Peyer's patch (tissue), 4 donors: ENCODE measurements around the gene CD28. TPM values are rescaled to one million over a fixed set of nuclear protein-coding genes. Genes with fewer than 3 reads are reported as not detected.

Experiments
- DNase-seq, 3 donors: peaks; one replicate each; pipeline ENCODE4 v3.0.0-alpha.2; 2017 to 2019
- H3K27ac ChIP-seq, 4 donors: fragments of 200-600 bp; sonication (generic); one replicate each; pipeline ENCODE4 v1.5.1; 2016 to 2019
- H3K27me3 ChIP-seq, 2 donors: fragments of 200-600 bp; sonication (generic); one replicate each; pipeline ENCODE4 v1.5.1; 2019
- H3K36me3 ChIP-seq, 3 donors: fragments of 200-600 bp; sonication (generic); one replicate each; pipeline ENCODE4 v1.5.1; 2016 to 2019
- H3K4me1 ChIP-seq, 4 donors: fragments of 200-600 bp; sonication (generic); one replicate each; pipeline ENCODE4 v1.5.1; 2016 to 2019
- H3K4me3 ChIP-seq, 4 donors: fragments of 200-600 bp; sonication (generic); 1 replicate in 3 of 4; 2 replicates in 1 of 4; pipeline ENCODE4 v1.5.1; 2016 to 2019; ENCODE audit warnings: mild to moderate bottlenecking in 1 of 4
- H3K9me3 ChIP-seq, 4 donors: fragments of 200-600 bp; sonication (generic); one replicate each; pipeline ENCODE4 v1.5.1; 2016 to 2019; ENCODE audit warnings: mild to moderate bottlenecking in 1 of 4
- POLR2A ChIP-seq, 2 donors: fragments of 450-650 bp; IDR thresholded peaks; one replicate each; pipeline ENCODE4 v1.5.1; 2017; ENCODE audit warnings: antibody characterized with exemption in 2 of 2, mild to moderate bottlenecking in 2 of 2, moderate library complexity in 2 of 2
- total RNA-seq, 4 donors: library from RNA; depleted of rRNA; stranded (reverse); fragments of >200 nt; gene quantifications; one replicate each; pipeline ENCODE4 v1.1.0, GENCODE V29; 2016
- TF ChIP-seq, protein P1 (sequence below), 6 experiments: fragments of 450-650 bp in 4 of 6; fragments of 200-600 bp in 2 of 6; sonication (generic) in 1 of 6; IDR thresholded peaks; one replicate each; pipeline ENCODE4 v1.5.1; 2017 to 2019; ENCODE audit warnings: antibody characterized with exemption in 6 of 6, mild to moderate bottlenecking in 3 of 6, moderate library complexity in 1 of 6

The CD28 gene
- total RNA-seq, 4 donors from 2014 or later = 0.53 to 5.0 (median 0.76) TPM

- H3K4me1 ChIP-seq = no peaks in the 10 kb centered on the region
- H3K4me3 ChIP-seq = no peak overlapping the region
- TF ChIP-seq, protein P1, sequence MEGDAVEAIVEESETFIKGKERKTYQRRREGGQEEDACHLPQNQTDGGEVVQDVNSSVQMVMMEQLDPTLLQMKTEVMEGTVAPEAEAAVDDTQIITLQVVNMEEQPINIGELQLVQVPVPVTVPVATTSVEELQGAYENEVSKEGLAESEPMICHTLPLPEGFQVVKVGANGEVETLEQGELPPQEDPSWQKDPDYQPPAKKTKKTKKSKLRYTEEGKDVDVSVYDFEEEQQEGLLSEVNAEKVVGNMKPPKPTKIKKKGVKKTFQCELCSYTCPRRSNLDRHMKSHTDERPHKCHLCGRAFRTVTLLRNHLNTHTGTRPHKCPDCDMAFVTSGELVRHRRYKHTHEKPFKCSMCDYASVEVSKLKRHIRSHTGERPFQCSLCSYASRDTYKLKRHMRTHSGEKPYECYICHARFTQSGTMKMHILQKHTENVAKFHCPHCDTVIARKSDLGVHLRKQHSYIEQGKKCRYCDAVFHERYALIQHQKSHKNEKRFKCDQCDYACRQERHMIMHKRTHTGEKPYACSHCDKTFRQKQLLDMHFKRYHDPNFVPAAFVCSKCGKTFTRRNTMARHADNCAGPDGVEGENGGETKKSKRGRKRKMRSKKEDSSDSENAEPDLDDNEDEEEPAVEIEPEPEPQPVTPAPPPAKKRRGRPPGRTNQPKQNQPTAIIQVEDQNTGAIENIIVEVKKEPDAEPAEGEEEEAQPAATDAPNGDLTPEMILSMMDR (IDR thresholded peaks at IDR 0.05) = no peak
- TF ChIP-seq POLR2A (IDR thresholded peaks at IDR 0.05) = no peak
- H3K9me3 ChIP-seq = no peaks in the 10 kb centered on the region
- DNase-seq = no peak
- peak overlapping the region in 1 of 4 donors; percentile 59 for H3K27ac ChIP-seq
- H3K27me3 ChIP-seq = no peaks in the 10 kb centered on the region
- H3K36me3 ChIP-seq = no peaks in the 10 kb centered on the region
Observed at GRCh38 chr2:203721781-203722300, 15.4 kb downstream of the CD28 start.

DNA sequence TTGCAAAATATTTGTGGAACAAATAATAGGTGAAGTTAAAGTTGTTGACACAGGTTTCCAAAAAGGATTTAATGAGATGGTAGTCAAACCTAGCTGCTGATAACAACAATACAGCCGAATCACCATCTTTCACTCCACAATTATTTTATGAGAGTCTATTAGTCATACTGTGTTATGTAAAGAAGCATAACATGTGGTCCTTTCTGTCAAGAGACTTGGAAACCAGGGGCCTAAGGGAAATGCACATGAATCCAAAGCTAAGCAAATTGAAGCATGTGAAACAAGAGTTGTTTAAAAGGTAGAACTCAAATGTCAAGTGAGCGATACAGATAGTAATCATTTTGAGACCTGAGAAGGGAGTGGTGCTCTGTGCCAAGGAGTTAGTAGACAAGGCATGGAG is 16.0 kb downstream of the CD28 start:
- no peaks in the 10 kb centered on the region for H3K9me3 ChIP-seq
- H3K27ac ChIP-seq = no peak overlapping the region
- TF ChIP-seq POLR2A (IDR thresholded peaks at IDR 0.05) = no peak
- TF ChIP-seq, protein P1 (IDR thresholded peaks at IDR 0.05) = no peak
- H3K27me3 ChIP-seq = no peaks in the 10 kb centered on the region
- no peak for DNase-seq
- H3K4me1 ChIP-seq = no peaks in the 10 kb centered on the region
- H3K36me3 ChIP-seq = no peaks in the 10 kb centered on the region
- no peak overlapping the region for H3K4me3 ChIP-seq

DNA sequence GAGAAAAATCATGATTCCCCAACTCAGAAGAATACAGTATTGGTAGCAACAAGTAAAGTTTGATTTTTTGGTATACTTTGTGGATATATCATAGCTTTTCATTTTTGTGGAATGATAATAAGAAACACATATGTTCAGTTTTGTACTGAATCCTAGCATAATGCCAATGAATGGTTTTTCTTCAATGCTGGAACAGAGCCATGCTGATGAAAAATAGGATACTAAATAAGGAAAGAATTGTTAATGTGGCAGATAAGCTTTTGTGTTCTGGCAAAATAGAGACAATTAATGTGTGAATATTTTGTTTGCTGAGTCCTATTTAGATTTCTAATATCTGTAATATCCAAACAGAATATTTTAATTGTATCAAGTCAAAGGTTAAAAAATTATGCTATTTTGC is 21.9 kb downstream of the CD28 start:
- no peak overlapping the region for H3K27ac ChIP-seq
- no peaks in the 10 kb centered on the region for H3K36me3 ChIP-seq
- no peak overlapping the region for H3K4me3 ChIP-seq
- no peak for DNase-seq
- TF ChIP-seq POLR2A (IDR thresholded peaks at IDR 0.05) = no peak
- TF ChIP-seq, protein P1 (IDR thresholded peaks at IDR 0.05) = no peak
- no peaks in the 10 kb centered on the region for H3K4me1 ChIP-seq
- H3K9me3 ChIP-seq = no peaks in the 10 kb centered on the region
- H3K27me3 ChIP-seq = no peaks in the 10 kb centered on the region

DNA sequence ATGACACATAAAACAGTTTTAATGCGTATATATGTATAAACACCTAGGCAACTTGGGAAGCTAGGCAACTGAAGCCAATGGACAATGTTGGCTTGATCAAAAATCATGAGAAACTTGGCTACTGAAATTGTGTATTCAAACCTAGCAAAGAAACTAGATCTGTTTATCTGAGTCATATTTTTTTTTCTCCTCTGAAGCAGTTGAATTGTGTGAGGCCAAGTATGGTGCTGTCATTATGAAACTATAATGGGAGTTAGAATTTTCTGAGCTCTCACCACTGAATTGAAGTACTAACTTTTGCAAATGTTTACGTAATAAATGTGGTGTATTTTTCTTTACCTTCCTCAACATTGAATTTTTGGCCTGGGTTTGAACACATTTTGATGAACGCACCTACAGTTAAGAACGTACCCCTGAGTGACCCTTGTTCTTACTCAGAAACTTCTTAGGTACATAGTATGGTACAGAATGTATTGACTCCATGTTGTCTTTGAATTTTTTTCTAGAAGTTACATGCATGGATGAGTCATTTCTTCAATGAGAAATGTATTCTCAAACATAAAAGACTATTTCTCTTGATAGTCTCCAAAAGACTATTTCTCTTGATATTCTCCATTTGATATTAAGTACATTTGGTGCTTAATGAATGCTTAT is 23.8 kb downstream of the CD28 start:
- Histone ChIP-seq H3K36me3 (no peaks in the 10 kb centered on the region), H3K4me1 (no peaks in the 10 kb centered on the region), H3K4me3 (no peak overlapping the region), H3K27me3 (no peaks in the 10 kb centered on the region), H3K9me3 (no peaks in the 10 kb centered on the region), H3K27ac (no peak overlapping the region)
- TF ChIP-seq, protein P1 (IDR thresholded peaks at IDR 0.05) = no peak
- no peak for DNase-seq

DNA sequence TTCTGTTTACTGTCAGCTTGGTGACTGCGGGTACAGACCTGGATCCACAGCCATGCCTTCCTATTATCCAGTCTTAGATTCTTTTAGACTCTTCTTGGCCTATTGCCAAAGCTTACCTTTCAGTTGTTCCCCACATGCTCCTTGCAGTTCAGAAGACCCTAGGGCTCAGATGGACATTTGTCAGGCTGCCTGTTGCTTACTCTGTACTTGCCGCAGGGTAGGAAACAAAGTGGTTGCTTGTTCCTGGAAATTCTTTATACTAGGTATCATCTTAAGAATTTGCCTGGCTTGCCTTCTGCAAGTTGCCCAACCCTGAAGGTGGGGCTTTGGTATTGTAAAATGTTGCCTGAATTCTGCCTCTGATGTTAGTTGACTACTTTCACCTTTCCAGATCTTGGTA is 24.4 kb downstream of the CD28 start:
- no peaks in the 10 kb centered on the region for H3K36me3 ChIP-seq
- no peak overlapping the region for H3K4me3 ChIP-seq
- H3K9me3 ChIP-seq = no peaks in the 10 kb centered on the region
- no peak overlapping the region for H3K27ac ChIP-seq
- DNase-seq = no peak
- no peaks in the 10 kb centered on the region for H3K4me1 ChIP-seq
- no peaks in the 10 kb centered on the region for H3K27me3 ChIP-seq
- no peak for TF ChIP-seq POLR2A (IDR thresholded peaks at IDR 0.05)
- TF ChIP-seq, protein P1 (IDR thresholded peaks at IDR 0.05) = no peak
